OCI-LY1 (cell line): Measurements from ENCODE around the gene DPP6.

Source experiments
- EZH2 ChIP-seq: fragments of 200-600 bp; sonication (generic), shearing (Covaris generic); IDR thresholded peaks from 2 replicates; pipeline ENCODE4 v1.8.0; 2017; ENCODE audit warnings: borderline replicate concordance, mixed run types, mild to moderate bottlenecking, antibody characterized with exemption, low read length, moderate library complexity, mixed read lengths
- TF ChIP-seq, protein P1 (sequence below): fragments of 200-600 bp; sonication (generic), shearing (Covaris generic); IDR thresholded peaks from 2 replicates; pipeline ENCODE4 v1.5.1; 2017; ENCODE audit warnings: mild to moderate bottlenecking, antibody characterized with exemption, low read length, moderate library complexity, mixed read lengths

DNA sequence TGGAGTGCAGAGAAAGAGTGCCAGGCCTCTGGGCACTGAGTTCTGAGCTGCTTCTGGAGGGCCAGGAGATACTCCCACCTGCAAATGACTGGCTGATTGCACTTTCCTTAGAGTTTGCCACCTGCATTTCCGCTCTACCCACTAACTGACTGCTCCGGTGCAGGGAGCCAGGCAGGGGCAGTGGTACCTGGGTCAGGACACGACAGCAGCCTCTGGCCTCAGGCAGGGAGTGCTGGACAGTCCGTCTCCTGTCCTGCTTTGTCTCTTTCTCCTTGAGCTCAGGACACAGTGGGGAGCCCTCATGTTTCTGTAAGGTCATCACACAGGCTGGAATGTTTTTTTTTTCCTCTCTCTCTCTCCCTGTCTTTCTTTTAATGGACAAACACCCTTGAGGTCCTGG is 252.0 kb downstream of the DPP6 start:
- TF ChIP-seq, protein P1, sequence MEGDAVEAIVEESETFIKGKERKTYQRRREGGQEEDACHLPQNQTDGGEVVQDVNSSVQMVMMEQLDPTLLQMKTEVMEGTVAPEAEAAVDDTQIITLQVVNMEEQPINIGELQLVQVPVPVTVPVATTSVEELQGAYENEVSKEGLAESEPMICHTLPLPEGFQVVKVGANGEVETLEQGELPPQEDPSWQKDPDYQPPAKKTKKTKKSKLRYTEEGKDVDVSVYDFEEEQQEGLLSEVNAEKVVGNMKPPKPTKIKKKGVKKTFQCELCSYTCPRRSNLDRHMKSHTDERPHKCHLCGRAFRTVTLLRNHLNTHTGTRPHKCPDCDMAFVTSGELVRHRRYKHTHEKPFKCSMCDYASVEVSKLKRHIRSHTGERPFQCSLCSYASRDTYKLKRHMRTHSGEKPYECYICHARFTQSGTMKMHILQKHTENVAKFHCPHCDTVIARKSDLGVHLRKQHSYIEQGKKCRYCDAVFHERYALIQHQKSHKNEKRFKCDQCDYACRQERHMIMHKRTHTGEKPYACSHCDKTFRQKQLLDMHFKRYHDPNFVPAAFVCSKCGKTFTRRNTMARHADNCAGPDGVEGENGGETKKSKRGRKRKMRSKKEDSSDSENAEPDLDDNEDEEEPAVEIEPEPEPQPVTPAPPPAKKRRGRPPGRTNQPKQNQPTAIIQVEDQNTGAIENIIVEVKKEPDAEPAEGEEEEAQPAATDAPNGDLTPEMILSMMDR = no peak
- no peak for TF ChIP-seq EZH2
